GM10847 (cell line): ENCODE results near the gene PTTG2.

Experiments used
- POLR2A ChIP-seq: IDR thresholded peaks from 2 replicates; pipeline ENCODE4 v1.6.1; 2011; ENCODE audit not compliant: insufficient read length; ENCODE audit errors: extremely low read depth

The PTTG2 gene

GRCh38 chr4:38007645-38008044 lies 47.4 kb downstream of the PTTG2 start:
- TF ChIP-seq POLR2A, result no peak

DNA sequence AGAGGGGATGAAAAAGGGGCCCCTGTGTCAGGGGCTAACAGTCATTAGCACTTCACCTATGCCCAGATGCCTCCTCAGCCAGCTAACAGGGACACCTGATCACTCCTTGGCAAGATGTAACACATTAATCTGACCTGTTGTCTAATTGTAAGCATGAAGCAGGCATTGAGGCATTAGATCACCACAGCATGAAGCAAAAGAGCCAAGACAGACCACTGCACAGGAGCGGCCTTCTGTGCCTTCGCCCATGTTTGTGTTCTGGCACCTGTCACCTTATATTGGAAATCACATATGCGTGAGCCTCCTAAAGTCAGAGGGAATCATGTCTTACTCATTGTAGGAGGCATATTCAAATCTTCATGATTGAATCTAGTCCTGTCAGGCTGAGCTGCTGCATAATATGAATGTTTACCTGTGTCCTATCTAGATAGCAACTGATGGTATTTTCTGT lies 48.4 kb downstream of the PTTG2 start:
- TF ChIP-seq POLR2A, result no peak

DNA sequence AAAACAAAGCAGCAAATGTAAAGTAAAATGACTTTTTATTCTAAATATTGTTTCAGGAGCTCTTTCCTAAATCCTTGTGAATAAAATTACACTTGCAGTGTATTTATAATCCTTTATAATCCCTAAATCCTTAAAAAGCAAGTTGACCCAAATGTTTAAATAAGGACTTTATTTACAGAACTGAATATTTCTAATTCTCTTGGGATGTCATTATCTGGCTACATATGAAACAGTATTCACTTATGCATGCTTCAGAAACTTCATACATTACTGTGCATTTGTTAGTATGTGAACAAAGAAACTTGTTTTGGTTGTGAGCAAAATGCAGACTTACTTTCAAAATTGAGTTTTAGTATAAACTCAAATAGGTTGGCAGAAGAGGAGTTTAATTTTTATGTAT lies 49.2 kb downstream of the PTTG2 start:
- no peak for TF ChIP-seq POLR2A

GRCh38 chr4:38009949-38010348 lies 49.8 kb downstream of the PTTG2 start:
- TF ChIP-seq POLR2A, result no peak
